IMR-90 (cell line): ENCODE data around the gene LCTL. TPM values are rescaled to one million over a fixed set of nuclear protein-coding genes. Genes with fewer than 3 reads are reported as not detected.

Experiments used
- ATAC-seq: fragments of 200-7000 bp; cut with Tn5 transposase; 2 replicates; pipeline ENCODE4 v1.9.1; 2020; ENCODE audit warnings: low read depth, mild to moderate bottlenecking, moderate library complexity
- BruUV-seq: library from RNA; stranded (reverse); fragments of 400-500 nt; replicated peaks from 2 replicates; lab custom pipeline; 2021; lab: Mats Ljungman, UMichigan
- CTCF ChIA-PET: fragments of 300-600 bp; formaldehyde crosslinking; extraction: SDS; loops from one replicate; lab custom pipeline; 2021; ENCODE audit warnings: antibody characterized with exemption; lab: Yijun Ruan, JAX
- POLR2A ChIA-PET: fragments of 300-600 bp; sonication (Branson Sonifier 250); formaldehyde crosslinking; loops from one replicate; lab custom pipeline; 2022; ENCODE audit warnings: antibody characterized with exemption; ENCODE audit not compliant: unreplicated experiment; lab: Charles Lee
- DNase-seq: peaks from one replicate; pipeline ENCODE4 v3.0.0; 2013
- H2AFZ ChIP-seq: replicated peaks from 2 replicates; pipeline ENCODE3; 2013; ENCODE audit warnings: low read length, mild to moderate bottlenecking; ENCODE audit not compliant: poor library complexity
- H2AK5ac ChIP-seq: 2 replicates; pipeline ENCODE4 v1.6.1; 2013; ENCODE audit warnings: low read depth, low read length, inconsistent platforms
- H2AK9ac ChIP-seq: replicated peaks from 2 replicates; pipeline ENCODE3; 2013; ENCODE audit warnings: mild to moderate bottlenecking, low read depth, low read length, moderate library complexity; ENCODE audit not compliant: poor library complexity
- H2BK120ac ChIP-seq: 2 replicates; pipeline ENCODE4 v1.6.1; 2013; ENCODE audit warnings: low read depth, low read length, inconsistent platforms
- H2BK15ac ChIP-seq: 3 replicates; pipeline ENCODE4 v1.6.1; 2013; ENCODE audit warnings: low read depth, low read length, inconsistent platforms
- H2BK20ac ChIP-seq: 2 replicates; pipeline ENCODE4 v1.6.1; 2013; ENCODE audit warnings: low read depth, mild to moderate bottlenecking, inconsistent platforms, low read length, moderate library complexity
- H2BK5ac ChIP-seq: 2 replicates; pipeline ENCODE4 v1.6.1; 2013; ENCODE audit warnings: mild to moderate bottlenecking, low read depth, low read length, inconsistent platforms; ENCODE audit not compliant: poor library complexity, severe bottlenecking
- H3K14ac ChIP-seq: replicated peaks from 2 replicates; pipeline ENCODE4 v1.6.1; 2013; ENCODE audit warnings: low read depth, low read length, inconsistent platforms
- H3K18ac ChIP-seq: 2 replicates; pipeline ENCODE4 v1.6.1; 2013; ENCODE audit warnings: low read depth, low read length, control low read depth
- H3K23ac ChIP-seq: 2 replicates; pipeline ENCODE4 v1.6.1; 2013; ENCODE audit warnings: low read depth, low read length, inconsistent platforms
- H3K27ac ChIP-seq: 2 replicates; pipeline ENCODE4 v1.5.1; 2013; ENCODE audit warnings: mild to moderate bottlenecking, control low read depth, low read length; ENCODE audit not compliant: insufficient read depth
- H3K27me3 ChIP-seq: 2 replicates; pipeline ENCODE4 v1.6.1; 2013; ENCODE audit warnings: low read length; ENCODE audit not compliant: control insufficient read depth, insufficient read depth
- H3K36me3 ChIP-seq: 2 replicates; pipeline ENCODE4 v1.6.1; 2013; ENCODE audit warnings: low read length, mixed read lengths; ENCODE audit not compliant: control insufficient read depth, insufficient read depth
- H3K4ac ChIP-seq: 2 replicates; pipeline ENCODE4 v1.6.1; 2013; ENCODE audit warnings: low read depth, low read length, inconsistent platforms
- H3K4me1 ChIP-seq: 2 replicates; pipeline ENCODE4 v1.6.1; 2013; ENCODE audit warnings: low read length, mixed read lengths; ENCODE audit not compliant: control insufficient read depth, insufficient read depth
- H3K4me2 ChIP-seq: 2 replicates; pipeline ENCODE4 v1.6.1; 2013; ENCODE audit warnings: low read depth, mild to moderate bottlenecking, control low read depth, low read length, moderate library complexity
- H3K4me3 ChIP-seq: 2 replicates; pipeline ENCODE4 v1.5.1; 2013; ENCODE audit warnings: low read depth, mild to moderate bottlenecking, control low read depth, low read length, moderate library complexity; ENCODE audit not compliant: insufficient read depth
- H3K56ac ChIP-seq: 2 replicates; pipeline ENCODE4 v1.6.1; 2013; ENCODE audit warnings: low read length, inconsistent platforms; ENCODE audit not compliant: insufficient read depth; ENCODE audit errors: extremely low read depth
- H3K79me1 ChIP-seq, 2 experiments: 2 replicates each; pipeline ENCODE4 v1.6.1; 2013; ENCODE audit warnings: low read length in 2 of 2, inconsistent platforms in 1 of 2, low read depth in 1 of 2
- H3K9ac ChIP-seq: 2 replicates; pipeline ENCODE4 v1.6.1; 2013; ENCODE audit warnings: low read depth, low read length, control low read depth
- H3K9me1 ChIP-seq: 2 replicates; pipeline ENCODE4 v1.6.1; 2013; ENCODE audit warnings: low read length, inconsistent platforms; ENCODE audit not compliant: insufficient read depth
- H3K9me3 ChIP-seq: 2 replicates; pipeline ENCODE4 v1.6.1; 2013; ENCODE audit warnings: low read length; ENCODE audit not compliant: control insufficient read depth, insufficient read depth
- H4K20me1 ChIP-seq: 2 replicates; pipeline ENCODE4 v1.6.1; 2013; ENCODE audit warnings: low read length, inconsistent platforms; ENCODE audit not compliant: insufficient read depth
- H4K5ac ChIP-seq: 2 replicates; pipeline ENCODE4 v1.6.1; 2013; ENCODE audit warnings: mild to moderate bottlenecking, low read depth, low read length, control low read depth
- H4K8ac ChIP-seq, 2 experiments: 2 replicates each; pipeline ENCODE4 v1.6.1; 2013; ENCODE audit warnings: low read depth in 2 of 2, low read length in 2 of 2, control low read depth in 1 of 2, inconsistent platforms in 1 of 2
- H4K91ac ChIP-seq: 2 replicates; pipeline ENCODE4 v1.6.1; 2013; ENCODE audit warnings: low read depth, low read length, inconsistent platforms; ENCODE audit not compliant: insufficient read depth
- BHLHE40 ChIP-seq: fragments of 150-350 bp; IDR thresholded peaks from 2 replicates; pipeline ENCODE4 v1.6.1; 2016; ENCODE audit warnings: mild to moderate bottlenecking, low read depth, low read length
- CEBPB ChIP-seq: IDR thresholded peaks from 2 replicates; pipeline ENCODE4 v1.6.1; 2012; ENCODE audit warnings: low read depth, low read length, improper control_type of control experiment
- FOS ChIP-seq: fragments of 150-350 bp; IDR thresholded peaks from 2 replicates; pipeline ENCODE4 v1.6.1; 2016; ENCODE audit warnings: low read depth, low read length
- MAFK ChIP-seq: IDR thresholded peaks from 2 replicates; pipeline ENCODE4 v1.6.1; 2012; ENCODE audit warnings: low read depth, low read length, improper control_type of control experiment
- MAZ ChIP-seq: IDR thresholded peaks from 2 replicates; pipeline ENCODE4 v1.6.1; 2012; ENCODE audit warnings: low read depth, mild to moderate bottlenecking, low read length, improper control_type of control experiment, moderate library complexity, borderline replicate concordance
- MXI1 ChIP-seq: IDR thresholded peaks from 2 replicates; pipeline ENCODE4 v1.6.1; 2012; ENCODE audit warnings: low read depth, mild to moderate bottlenecking, low read length, moderate library complexity, borderline replicate concordance
- NFE2L2 ChIP-seq: fragments of 150-350 bp; IDR thresholded peaks from 2 replicates; pipeline ENCODE4 v1.6.1; 2016; ENCODE audit warnings: low read depth, mild to moderate bottlenecking, low read length
- POLR2A ChIP-seq: IDR thresholded peaks from 2 replicates; pipeline ENCODE4 v1.6.1; 2012; ENCODE audit warnings: mild to moderate bottlenecking, low read depth, low read length
- RAD21 ChIP-seq: IDR thresholded peaks from 2 replicates; pipeline ENCODE4 v1.6.1; 2012; ENCODE audit warnings: low read length, improper control_type of control experiment
- RCOR1 ChIP-seq: IDR thresholded peaks from 2 replicates; pipeline ENCODE4 v1.6.1; 2012; ENCODE audit warnings: mild to moderate bottlenecking, low read length, improper control_type of control experiment; ENCODE audit not compliant: insufficient replicate concordance
- RFX5 ChIP-seq: IDR thresholded peaks from 2 replicates; pipeline ENCODE4 v1.8.0; 2012; ENCODE audit warnings: low read depth, mild to moderate bottlenecking, low read length, moderate library complexity
- SMC3 ChIP-seq: fragments of 150-350 bp; IDR thresholded peaks from 2 replicates; pipeline ENCODE4 v1.6.1; 2016; ENCODE audit warnings: low read depth, mild to moderate bottlenecking, antibody characterized with exemption, low read length, moderate library complexity
- WGBS, 2 experiments: methylation state at CpG; one replicate each; pipeline versions ENCODE4 v1.1.5 to v1.1.7; 2013; ENCODE audit warnings: missing lambda C conversion rate in 2 of 2; ENCODE audit not compliant: insufficient read length in 1 of 2; ENCODE audit errors: extremely low coverage in 2 of 2; 5-methylcytosine and 5-hydroxymethylcytosine counted together
- dilution Hi-C: fragments of 300-500 bp; cut with HindIII; formaldehyde crosslinking; loops from one replicate; pipeline ENCODE4 v1.14.3; 2018; ENCODE audit warnings: low sequenced_read_pairs; ENCODE audit not compliant: unreplicated experiment
- in situ Hi-C: fragments of 300-500 bp; cut with MboI; formaldehyde crosslinking; loops from 3 replicates; pipeline ENCODE4 v1.14.3; 2019; ENCODE audit warnings: low sequenced_read_pairs, inconsistent platforms, mixed read lengths
- intact Hi-C: fragments of 100-400 bp; cut with micrococcal nuclease; formaldehyde crosslinking; loops from 2 replicates; pipeline ENCODE4 v1.10.0; 2022
- polyA plus RNA-seq, 3 experiments: library from polyadenylated mRNA; depleted of rRNA; stranded (reverse); fragments of >200 nt; gene quantifications; 2 replicates each; pipeline ENCODE4 v1.2.3, GENCODE V29; 2012; ENCODE audit warnings: low replicate concordance in 1 of 3
- total RNA-seq: library from RNA; depleted of rRNA; stranded (reverse); fragments of >200 nt; gene quantifications from 2 replicates; pipeline ENCODE4 v1.2.3, GENCODE V29; 2012
- TF ChIP-seq, protein P1 (sequence below): conservative IDR thresholded peaks from 2 replicates; pipeline ENCODE4 v1.5.1; 2012; ENCODE audit warnings: mild to moderate bottlenecking, low read depth, low read length, improper control_type of control experiment
- TF ChIP-seq, protein P2 (sequence below): fragments of 150-350 bp; IDR thresholded peaks from 2 replicates; pipeline ENCODE4 v1.6.1; 2016; ENCODE audit warnings: low read depth, mild to moderate bottlenecking, low read length, moderate library complexity, borderline replicate concordance
- TF ChIP-seq, protein P3 (sequence below): fragments of 150-350 bp; IDR thresholded peaks from 2 replicates; pipeline ENCODE4 v1.6.1; 2017; ENCODE audit warnings: mild to moderate bottlenecking, antibody characterized with exemption, low read length, low read depth

Gene LCTL
- total and polyA plus RNA-seq, 2 of the 4 experiments (the other 2 are of a cell fraction), result 10.3 to 10.4 TPM

GRCh38 chr15:66573348-66573718, 7.5 kb upstream of the LCTL start:
- no peak overlapping the region for H2BK15ac ChIP-seq
- no peak overlapping the region for H2AK9ac ChIP-seq
- no peak overlapping the region for H4K8ac ChIP-seq
- H2AK5ac ChIP-seq, result peak overlapping the region; percentile 4; the same call in 1 of the 2 replicates
- DNase-seq (no peak), ATAC-seq (no peak)
- H4K91ac ChIP-seq, result no peak overlapping the region
- ChIA-PET CTCF (no interaction called here), POLR2A (no interaction called here)
- peaks cover 15% of the 10 kb centered on the region for H3K4me1 ChIP-seq
- no peak overlapping the region for H2BK5ac ChIP-seq
- 100% methylated on average over 3 of the region's 7 CpGs; no CpG with 5 or more reads in 1 of the 2 experiments for WGBS, 2 experiments
- H3K14ac ChIP-seq, result no peak overlapping the region
- H2AFZ ChIP-seq, result no peak overlapping the region
- no peak overlapping the region for H3K4me3 ChIP-seq
- H3K27ac ChIP-seq, result no peak overlapping the region
- H3K23ac ChIP-seq, result no peak overlapping the region
- TF ChIP-seq, protein P1, sequence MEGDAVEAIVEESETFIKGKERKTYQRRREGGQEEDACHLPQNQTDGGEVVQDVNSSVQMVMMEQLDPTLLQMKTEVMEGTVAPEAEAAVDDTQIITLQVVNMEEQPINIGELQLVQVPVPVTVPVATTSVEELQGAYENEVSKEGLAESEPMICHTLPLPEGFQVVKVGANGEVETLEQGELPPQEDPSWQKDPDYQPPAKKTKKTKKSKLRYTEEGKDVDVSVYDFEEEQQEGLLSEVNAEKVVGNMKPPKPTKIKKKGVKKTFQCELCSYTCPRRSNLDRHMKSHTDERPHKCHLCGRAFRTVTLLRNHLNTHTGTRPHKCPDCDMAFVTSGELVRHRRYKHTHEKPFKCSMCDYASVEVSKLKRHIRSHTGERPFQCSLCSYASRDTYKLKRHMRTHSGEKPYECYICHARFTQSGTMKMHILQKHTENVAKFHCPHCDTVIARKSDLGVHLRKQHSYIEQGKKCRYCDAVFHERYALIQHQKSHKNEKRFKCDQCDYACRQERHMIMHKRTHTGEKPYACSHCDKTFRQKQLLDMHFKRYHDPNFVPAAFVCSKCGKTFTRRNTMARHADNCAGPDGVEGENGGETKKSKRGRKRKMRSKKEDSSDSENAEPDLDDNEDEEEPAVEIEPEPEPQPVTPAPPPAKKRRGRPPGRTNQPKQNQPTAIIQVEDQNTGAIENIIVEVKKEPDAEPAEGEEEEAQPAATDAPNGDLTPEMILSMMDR, result no peak
- TF ChIP-seq POLR2A, result no peak
- TF ChIP-seq NFE2L2, result no peak
- TF ChIP-seq, protein P2, sequence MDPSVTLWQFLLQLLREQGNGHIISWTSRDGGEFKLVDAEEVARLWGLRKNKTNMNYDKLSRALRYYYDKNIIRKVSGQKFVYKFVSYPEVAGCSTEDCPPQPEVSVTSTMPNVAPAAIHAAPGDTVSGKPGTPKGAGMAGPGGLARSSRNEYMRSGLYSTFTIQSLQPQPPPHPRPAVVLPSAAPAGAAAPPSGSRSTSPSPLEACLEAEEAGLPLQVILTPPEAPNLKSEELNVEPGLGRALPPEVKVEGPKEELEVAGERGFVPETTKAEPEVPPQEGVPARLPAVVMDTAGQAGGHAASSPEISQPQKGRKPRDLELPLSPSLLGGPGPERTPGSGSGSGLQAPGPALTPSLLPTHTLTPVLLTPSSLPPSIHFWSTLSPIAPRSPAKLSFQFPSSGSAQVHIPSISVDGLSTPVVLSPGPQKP, result no peak
- no peak for TF ChIP-seq MXI1
- no peak for TF ChIP-seq RFX5
- TF ChIP-seq, protein P3, sequence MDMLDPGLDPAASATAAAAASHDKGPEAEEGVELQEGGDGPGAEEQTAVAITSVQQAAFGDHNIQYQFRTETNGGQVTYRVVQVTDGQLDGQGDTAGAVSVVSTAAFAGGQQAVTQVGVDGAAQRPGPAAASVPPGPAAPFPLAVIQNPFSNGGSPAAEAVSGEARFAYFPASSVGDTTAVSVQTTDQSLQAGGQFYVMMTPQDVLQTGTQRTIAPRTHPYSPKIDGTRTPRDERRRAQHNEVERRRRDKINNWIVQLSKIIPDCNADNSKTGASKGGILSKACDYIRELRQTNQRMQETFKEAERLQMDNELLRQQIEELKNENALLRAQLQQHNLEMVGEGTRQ, result no peak
- no peak for TF ChIP-seq CEBPB
- TF ChIP-seq SMC3, result no peak
- TF ChIP-seq MAFK, result no peak
- no peak for TF ChIP-seq MAZ
- no peak for TF ChIP-seq RAD21
- TF ChIP-seq FOS, result no peak
- TF ChIP-seq RCOR1, result no peak
- no peak for TF ChIP-seq BHLHE40
- no peaks in the 10 kb centered on the region for H3K36me3 ChIP-seq
- H2BK20ac ChIP-seq, result no peak overlapping the region
- H3K79me1 ChIP-seq, result no peaks in the 10 kb centered on the region
- H2BK120ac ChIP-seq, result peak overlapping the region; percentile 66; the same call in 1 of the 2 replicates
- H3K18ac ChIP-seq, result 0 out of 2 replicates have a peak overlapping the region, but pooled peaks have one; percentile 0
- dilution Hi-C loops, result no loop called here
- in situ Hi-C loops, result no loop called here
- intact Hi-C loops, result no loop called here
- H3K56ac ChIP-seq, result no peak overlapping the region
- peaks cover 14% of the 10 kb centered on the region for H3K9me1 ChIP-seq
- H4K20me1 ChIP-seq, result no peaks in the 10 kb centered on the region; the same call in 1 of the 2 replicates
- peak overlapping the region; percentile 48 for H3K4ac ChIP-seq
- no peak overlapping the region for H3K9ac ChIP-seq
- H3K27me3 ChIP-seq, result no peaks in the 10 kb centered on the region
- no TSS peak for BruUV-seq
- H4K5ac ChIP-seq, result no peak overlapping the region
- H3K4me2 ChIP-seq, result no peak overlapping the region
- no peaks in the 10 kb centered on the region for H3K9me3 ChIP-seq
